DND-41 (cell line): ENCODE results near the gene PRKACA.

ENCODE experiments used
- CTCF ChIP-seq: IDR thresholded peaks from 2 replicates; pipeline ENCODE4 v1.5.1; 2012; ENCODE audit warnings: borderline replicate concordance, low read length, moderate library complexity, mild to moderate bottlenecking; ENCODE audit not compliant: poor library complexity, severe bottlenecking; ENCODE audit errors: extremely low read depth
- EZH2 ChIP-seq: IDR thresholded peaks from 3 replicates; pipeline ENCODE4 v1.6.1; 2012; ENCODE audit warnings: borderline replicate concordance, low read depth, mild to moderate bottlenecking, moderate library complexity, low read length, inconsistent platforms; ENCODE audit not compliant: severe bottlenecking

DNA sequence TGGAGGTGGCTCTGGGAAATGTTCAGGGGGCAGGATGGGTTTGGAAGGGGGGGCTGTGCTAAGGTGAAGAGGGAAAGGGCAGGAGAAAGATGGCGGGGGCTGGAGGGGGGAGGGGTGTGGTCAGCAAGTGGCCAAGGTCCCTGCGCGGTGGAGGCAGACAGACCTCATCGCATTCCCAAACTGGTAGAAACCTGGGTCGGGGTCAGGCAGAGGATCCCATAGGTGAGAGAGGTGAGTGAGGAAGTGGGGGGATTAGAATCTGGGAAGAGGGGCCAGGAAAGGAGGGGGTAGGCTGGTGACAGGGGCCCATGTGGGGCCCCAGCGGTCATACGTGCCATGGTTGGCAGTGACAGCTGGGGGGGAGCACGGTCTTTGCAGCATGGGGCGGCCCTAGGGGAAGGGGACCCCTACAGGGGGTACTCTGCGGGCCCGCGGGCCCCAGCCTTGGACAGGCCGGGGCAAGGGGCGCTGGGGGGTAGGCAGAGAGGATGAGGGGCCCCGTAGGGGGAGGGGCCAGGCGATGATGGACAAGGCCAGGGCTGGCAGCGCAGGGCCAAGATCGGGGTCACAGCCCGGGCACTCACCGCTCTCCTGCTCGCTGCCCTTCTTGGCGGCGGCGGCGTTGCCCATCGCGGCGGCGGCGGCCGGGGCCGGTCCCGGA is 514 bp downstream of the PRKACA start:
- TF ChIP-seq CTCF: no peak
- TF ChIP-seq EZH2: no peak
